DMS153 (cell line): Measurements from ENCODE around the gene PNO1.

Source experiments
- DNase-seq: peaks from one replicate; lab custom pipeline; 2025; lab: John Stamatoyannopoulos, UW

Gene PNO1

DNA sequence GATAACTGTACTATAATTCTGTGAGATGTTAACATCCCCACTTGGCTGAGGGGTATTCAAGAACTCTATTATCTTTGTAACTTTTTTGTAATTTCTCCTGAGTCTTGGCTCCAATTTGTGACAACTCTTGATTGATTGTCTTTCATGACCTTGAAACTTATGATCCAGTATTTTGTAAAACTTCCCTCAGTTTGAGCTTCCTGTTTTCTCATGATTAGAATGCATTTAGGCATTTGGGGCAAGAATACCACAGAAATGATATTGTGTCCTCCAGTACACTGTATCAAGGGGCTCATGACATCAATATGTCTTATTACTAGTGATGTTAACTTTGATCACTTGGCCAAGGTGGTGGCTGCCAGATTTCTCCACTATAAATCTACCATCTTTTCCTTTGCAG is 37.4 kb downstream of the PNO1 start:
- DNase-seq: no peak

DNA sequence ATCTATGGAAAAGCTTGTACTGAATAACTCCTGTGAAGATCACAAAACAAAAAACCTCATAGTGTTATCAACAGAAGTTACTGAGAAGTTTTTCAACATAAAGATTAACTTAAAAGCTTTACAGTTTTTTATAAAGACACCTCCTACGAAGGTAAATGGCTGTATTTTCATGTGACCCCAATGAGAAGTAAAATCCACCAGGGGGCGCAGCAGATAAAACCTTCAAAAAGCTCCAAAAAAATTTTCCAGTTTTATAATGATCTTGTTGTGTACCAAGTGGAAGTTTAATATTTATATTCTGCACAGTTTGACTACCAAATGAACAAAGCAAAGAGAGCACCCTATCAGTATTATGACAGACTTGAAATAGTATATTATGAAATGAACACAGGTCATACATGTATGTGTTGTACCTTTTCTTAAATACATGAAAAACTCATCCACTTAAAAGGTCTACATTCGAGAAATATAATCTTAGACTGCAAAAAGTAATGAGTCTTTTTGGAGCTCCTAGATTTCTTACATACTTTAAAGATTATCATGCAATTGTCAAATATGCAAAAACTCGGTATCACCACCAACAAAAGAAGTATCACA is 38.5 kb downstream of the PNO1 start:
- DNase-seq: no peak

DNA sequence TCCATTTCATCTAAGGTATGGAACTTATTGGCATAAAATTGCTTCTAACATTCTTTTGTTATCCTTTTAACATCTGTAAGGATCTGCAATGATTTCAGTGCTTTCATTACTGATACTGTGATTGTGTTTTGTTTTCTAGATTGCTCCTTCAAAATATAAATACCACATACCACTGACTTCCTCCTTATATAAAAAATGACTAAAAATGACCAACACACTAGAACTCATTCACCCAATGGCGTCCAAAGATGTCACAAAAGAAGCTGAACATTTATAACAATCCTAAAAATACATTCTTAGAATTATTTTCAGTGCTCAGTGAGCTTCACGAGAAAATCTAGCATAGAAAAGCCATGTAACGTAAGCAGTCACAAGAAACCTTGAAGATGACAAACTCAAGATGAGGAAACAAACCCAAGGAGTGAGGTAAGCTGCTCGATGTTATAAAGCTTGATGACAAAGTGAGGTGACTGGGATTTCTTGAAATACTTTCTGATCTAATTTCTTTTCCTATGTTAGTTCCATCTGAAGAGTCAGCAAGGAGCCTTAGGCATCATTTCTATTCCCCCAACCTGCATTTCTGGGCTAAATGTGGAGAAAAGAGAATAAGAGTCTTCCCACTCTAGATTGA is 42.6 kb downstream of the PNO1 start:
- no peak for DNase-seq

DNA sequence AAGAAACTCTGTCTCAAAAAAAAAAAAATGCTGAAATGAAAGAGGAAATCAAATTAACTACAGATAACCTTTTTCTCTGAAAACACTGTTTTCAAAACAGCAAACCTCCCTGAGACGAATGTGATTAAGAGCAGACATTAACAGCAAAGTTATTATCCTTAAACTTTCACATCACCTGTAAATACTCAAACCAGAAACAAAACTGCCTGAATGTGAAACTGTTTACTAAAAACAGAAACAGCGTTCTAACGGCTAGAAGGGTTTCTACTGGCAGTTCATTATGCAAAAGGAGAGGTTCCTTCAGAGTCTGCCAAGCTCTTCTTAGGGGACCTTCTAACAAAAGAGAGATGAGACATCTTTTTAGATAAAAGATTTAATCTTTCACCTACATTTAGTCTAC is 45.9 kb downstream of the PNO1 start:
- DNase-seq: no peak

DNA sequence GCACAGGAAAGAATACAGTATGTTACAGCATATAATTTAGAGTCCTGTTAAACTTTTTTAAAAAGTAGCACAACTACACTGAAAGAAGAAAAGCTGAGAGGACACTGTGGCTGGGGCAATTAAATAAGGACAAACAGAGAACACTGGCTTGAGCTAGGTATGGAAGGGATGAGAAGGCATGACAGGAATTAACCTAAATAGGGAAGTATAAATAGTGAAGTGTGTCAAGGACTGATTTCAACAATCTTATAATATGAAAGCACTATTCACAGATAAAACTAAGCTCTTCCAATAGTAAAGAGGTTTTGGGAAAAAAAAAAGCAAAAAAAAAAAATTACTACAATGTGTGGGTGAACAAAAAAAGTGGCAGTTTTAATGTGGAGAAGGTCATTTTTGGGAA is 49.1 kb downstream of the PNO1 start:
- DNase-seq: no peak

DNA sequence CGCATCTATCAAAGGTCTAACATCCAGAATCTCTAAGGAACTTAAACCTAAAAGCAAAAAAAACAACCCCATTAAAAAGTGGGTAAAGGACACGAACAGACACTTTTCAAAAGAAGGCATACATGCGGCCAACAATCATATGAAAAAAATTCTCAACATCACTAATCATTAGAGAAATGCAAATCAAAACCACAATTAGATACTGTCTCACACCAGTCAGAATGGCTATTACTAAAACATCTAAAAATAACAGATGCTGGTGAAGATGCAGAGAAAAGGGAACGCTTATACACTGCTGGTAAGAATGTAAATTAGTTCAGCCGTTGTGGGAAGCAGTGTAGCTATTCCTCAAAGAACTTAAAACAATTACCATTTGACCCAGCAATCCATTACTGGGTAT is 56.7 kb downstream of the PNO1 start:
- DNase-seq: no peak

DNA sequence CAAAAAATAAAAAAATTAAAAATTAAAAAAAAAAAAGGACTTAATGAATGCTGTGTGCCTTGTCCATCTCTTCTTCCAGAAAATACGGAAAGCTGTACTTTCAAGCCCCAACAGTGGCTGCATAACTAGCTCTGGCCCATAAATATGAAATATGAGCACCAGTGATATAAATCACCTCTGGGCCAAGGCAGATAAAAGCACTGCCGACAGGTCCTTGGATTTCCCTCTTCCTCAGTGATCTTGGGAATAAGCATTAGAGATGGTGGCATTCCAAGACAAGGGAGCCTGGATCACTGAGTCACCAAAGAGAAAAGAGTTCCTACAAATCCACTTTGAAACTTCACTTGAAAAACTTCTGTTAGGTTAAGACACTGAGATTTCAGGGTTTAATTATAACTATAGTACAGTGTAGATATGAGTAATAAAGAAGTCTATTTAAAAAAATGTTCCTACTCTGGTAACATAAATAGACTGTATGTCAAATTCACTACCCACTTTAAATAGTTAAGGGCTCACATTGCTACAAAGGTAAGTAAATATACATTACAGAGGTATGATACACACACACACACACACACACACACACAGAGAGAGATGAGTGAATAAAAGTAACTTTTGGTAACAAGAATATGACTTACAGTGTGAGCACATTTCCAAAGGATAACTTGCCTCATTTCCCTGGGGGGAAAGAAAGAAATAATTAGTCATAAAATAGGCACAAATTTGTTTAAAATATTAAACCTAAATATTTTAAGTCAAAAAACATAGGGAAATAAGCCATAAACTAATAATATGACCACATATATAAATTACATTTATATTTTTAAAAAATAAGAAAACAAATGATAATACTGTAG is 59.0 kb downstream of the PNO1 start:
- DNase-seq: no peak

DNA sequence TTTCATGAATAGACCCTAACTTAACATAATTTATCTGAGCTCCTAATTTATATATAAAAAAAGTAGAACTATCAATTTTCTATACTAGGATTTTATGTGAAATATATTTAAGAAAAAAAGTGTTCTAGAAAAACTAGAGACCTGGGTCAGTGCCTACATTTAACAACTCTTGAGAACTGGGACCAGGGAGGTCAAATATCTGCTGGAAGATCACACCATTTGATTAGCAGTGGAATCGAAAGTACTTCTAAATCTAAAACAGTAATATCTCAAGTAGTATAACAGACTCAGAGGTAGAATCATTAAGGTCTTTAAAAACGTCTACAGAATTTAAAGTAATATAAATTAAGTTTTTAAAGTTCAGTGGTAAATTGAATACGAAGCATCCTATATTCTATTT is 60.0 kb downstream of the PNO1 start:
- DNase-seq: no peak

DNA sequence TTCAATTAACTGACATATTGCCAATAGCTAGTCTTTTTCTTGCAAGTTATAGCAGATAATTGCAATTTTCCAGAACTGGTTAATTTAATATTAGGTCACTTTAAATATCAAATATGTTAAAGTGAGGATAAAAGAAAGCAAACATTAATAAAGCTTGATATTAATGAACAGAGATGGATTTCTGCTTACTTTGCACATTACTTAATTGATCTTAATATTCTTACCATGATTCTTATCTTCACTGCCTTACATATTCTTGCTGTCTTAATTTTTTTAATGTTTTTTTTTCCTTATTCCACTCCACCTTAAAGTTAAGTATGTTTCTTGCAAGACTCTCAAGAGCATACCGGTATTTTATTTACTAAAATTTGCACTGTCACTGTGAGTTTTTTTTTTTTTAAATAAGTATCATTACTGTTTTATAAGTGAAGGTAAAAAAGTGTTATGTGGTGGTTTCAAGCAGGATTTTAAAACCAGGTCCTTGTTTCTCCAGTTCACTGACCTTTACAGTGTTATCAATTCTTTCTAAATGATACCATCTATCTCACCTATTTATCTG is 60.7 kb downstream of the PNO1 start:
- no peak for DNase-seq

DNA sequence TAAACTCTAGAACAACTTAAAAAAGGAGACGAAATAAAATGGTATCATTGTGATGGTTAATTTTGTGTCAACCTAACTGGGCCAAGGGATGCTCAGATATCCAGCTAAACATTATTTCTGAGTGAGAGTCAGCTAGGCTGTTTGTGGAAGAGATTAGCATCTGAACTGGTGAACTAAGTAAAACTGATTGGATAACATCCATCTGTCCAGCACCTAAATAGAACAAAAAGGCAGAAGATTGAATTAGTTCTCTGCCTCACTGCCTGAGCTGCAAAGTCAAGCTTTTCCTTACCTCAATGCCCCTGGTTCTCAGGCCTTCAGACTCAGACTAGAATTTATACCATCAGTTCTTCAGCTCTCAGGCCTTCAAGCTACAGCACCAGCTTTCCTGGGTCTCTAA is 64.6 kb downstream of the PNO1 start:
- DNase-seq: no peak

DNA sequence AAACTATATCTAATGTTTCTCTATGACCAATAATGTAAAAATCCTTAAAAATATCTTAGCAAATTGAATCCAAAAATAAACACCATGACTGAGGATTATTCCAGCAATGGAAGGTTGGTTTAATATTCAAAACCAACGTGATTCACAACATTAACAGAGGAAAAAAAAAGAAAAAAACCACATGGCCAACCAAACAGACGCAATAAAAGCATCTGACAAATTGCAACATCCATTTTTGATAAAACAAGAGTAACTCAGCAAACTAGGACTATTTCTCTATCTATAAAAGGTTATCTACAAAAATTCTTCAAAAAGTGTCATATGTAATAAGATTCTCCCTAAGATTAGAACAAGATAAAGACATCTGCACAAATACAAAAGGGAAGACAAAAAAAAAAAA is 65.7 kb downstream of the PNO1 start:
- no peak for DNase-seq

DNA sequence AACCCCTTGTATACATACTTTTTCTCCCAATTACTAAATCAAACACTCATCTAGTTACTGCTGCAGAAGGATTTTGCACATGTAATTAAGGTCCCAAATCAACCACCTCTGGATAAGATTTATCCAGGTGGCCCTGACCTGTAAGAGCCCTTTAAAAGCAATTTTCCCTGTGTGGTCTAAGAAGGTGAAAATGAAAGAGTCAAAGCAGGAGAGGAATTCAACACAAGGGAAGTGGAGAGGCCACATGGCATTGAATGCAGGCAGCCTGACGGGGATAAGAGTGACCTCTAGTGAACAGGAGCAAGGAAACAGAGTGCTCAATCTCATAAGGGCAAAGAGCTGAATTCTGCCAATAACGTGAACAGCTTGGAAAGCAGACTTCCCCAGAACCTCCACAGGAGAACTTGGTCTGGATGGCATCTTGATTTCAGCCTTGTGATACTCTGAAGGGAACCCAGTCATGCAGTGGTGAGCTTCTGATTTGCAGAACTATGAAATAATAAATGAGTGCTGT is 67.5 kb downstream of the PNO1 start:
- no peak for DNase-seq
